Peyer's patch (tissue), 4 donors: ENCODE results near the gene CYSRT1.

Experiments
- POLR2A ChIP-seq, 2 donors: fragments of 450-650 bp; IDR thresholded peaks; one replicate each; pipeline ENCODE4 v1.5.1; 2017; ENCODE audit warnings: antibody characterized with exemption in 2 of 2, mild to moderate bottlenecking in 2 of 2, moderate library complexity in 2 of 2
- TF ChIP-seq, protein P1 (sequence below), 6 experiments: fragments of 450-650 bp in 4 of 6; fragments of 200-600 bp in 2 of 6; sonication (generic) in 1 of 6; IDR thresholded peaks; one replicate each; pipeline ENCODE4 v1.5.1; 2017 to 2019; ENCODE audit warnings: antibody characterized with exemption in 6 of 6, mild to moderate bottlenecking in 3 of 6, moderate library complexity in 1 of 6

DNA sequence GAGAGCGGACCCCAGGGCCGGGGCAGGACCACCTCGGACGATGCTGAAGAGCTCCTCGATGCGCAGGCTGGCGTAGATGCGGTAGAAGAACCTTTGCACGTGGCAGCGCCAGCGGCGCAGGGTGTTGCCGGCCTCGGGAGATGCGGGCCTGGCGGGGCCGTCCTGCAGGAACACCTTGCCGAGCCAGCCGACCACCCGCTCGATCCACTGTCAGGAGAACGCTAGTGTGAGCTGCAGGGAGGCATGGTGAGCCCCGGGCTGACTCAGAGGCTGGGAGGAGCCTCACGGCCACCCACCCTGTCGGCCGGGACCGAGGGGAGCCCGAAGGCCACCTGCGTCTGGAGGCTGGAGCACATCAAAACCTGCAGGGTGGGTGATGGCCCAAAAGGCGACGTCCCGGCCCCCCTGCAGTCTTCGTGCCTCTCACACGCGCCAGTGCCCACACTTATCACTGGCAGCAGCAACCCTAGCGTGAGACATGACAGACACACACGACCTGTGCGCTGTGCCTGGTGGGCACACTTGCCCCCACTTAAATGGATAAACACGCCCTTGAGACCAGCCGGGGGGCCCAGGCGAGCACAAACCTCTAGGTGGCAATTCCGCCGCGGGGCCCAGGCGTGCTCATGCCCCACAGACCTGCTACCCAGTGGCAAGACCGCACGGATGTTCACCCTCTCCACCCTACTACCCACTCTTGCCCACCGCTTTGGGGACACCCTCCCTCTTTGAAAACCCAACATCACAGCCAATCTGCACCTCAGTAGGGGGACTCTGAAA is 39.9 kb upstream of the CYSRT1 start:
- TF ChIP-seq, protein P1, sequence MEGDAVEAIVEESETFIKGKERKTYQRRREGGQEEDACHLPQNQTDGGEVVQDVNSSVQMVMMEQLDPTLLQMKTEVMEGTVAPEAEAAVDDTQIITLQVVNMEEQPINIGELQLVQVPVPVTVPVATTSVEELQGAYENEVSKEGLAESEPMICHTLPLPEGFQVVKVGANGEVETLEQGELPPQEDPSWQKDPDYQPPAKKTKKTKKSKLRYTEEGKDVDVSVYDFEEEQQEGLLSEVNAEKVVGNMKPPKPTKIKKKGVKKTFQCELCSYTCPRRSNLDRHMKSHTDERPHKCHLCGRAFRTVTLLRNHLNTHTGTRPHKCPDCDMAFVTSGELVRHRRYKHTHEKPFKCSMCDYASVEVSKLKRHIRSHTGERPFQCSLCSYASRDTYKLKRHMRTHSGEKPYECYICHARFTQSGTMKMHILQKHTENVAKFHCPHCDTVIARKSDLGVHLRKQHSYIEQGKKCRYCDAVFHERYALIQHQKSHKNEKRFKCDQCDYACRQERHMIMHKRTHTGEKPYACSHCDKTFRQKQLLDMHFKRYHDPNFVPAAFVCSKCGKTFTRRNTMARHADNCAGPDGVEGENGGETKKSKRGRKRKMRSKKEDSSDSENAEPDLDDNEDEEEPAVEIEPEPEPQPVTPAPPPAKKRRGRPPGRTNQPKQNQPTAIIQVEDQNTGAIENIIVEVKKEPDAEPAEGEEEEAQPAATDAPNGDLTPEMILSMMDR (IDR thresholded peaks at IDR 0.05), result no peak
- no peak for TF ChIP-seq POLR2A (IDR thresholded peaks at IDR 0.05)
